Fibroblast of skin of left biceps (primary cell): ENCODE results near the gene RAD9A.

ENCODE experiments used
- DNase-seq, 2 experiments: peaks; one replicate each; pipeline ENCODE4 v3.0.0-alpha.2; 2013; ENCODE audit warnings: low read depth in 2 of 2

The RAD9A gene

DNA sequence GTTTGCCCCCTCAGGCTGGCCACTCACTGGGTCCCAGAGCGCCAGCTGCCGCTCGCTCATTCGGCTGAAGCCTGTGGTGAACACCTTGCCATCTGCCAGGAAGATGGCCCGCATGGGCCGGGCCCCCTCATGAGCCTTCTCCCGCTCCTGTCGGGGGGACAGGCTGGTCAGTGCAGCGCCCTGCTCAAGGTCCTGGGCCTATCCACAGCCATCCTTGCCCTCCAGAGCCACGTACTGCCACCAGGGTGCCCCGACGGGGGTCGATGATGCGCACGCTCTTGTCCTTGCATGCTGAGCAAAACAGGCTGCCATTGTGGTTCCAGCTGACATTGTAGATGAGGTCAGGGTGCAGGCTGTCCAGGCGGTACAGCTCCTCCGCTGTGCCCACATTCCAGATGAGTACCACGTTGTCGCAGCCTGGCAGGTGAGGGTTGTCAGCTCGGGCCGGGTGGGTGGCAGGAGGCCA lies 49.3 kb downstream of the RAD9A start:
- no peak for DNase-seq

DNA sequence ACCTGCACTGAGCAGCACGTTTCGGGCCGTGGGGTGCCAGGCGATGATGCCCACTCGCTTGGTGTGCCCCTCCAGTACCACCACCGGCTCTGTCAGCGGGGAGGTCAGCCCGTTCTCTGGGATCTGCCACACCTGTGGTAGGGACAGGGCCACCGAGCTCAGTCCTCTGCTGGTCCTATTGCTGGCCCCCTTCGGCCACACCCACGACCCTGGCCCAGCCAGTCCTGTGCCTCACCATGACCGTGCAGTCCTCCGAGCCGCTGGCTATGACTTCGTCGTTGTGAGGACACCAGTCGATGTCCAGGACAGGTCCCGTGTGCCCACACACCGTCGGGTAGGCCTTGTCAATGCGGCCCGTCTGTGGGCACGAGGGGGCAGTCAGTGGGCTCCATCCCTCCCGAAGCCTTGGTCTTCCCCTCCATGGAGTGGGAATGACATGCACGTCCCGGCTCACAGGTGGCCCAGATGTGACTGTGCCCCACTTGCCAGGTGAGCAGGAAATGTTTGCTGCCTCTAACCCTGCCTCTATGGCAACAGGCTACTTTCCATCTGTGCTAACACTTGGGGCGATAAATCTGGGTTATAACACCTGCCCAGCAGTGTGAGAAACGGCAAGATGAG lies 50.1 kb downstream of the RAD9A start:
- no peak for DNase-seq

DNA sequence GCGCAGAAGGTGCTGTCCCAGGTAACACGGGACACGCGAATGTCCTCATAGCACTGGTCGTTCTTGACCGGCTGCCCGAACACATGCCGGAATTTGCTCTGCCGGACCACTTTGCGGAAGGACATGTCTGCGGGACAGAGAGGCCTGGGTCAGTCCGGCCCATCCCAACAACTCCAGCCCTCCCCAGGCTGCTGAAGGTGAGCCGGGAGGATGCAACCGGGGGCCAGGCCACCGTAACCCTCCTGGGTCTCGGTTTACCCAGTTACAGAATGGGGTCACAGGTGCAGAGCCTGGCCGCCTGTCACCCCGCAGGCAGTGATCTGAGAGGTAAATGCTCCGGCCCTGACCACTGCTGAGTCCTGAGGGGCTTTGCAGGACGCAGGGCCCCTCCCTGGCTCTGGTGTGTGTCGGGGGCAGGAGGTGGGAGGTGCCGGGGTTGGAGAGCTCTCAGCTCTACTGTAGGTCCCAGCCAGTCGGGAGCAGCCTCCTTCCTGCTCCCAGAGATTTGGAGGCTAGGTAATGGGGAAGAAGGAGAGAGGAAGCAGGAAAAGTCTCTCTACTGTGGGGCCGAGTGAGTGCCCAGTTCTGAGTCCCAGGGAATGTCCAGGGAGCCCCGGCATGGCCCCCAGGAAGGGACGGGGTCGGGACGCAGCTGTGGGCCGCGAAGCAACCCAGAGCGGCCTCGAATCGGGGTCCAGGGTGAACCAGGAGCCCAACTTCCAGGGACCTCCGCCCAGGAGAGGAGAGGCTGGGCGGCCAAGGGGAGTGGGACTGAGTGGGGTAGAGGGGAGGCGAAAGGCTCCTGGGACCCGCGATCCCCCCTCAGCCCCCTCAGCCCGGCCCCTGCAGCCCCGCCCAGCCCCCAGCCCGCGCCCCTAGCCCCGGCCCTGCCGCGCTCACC lies 51.0 kb downstream of the RAD9A start:
- DNase-seq, result no peak

DNA sequence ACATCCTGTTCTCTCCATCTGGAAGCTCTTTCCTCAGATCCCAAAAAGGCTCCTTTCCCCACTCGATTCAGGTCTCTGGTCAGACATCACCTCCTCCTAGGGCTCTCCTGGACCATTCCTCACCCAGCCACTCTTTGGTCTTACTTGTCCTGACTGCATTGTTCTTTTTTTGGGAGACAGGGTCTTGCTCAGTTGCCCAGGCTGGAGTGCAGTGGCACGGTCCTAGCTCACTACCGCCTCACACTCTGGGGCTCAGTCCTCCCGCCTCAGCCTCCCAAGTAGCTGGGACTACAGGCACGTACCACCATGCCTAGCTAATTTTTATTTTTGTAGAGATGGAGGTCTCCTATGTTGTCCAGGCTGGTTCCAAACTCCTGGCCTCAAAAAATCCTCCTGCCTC lies 53.7 kb downstream of the RAD9A start:
- no peak for DNase-seq
